ENCODE results near the gene CTDP1. TPM values are rescaled to one million over a fixed set of nuclear protein-coding genes. Genes with fewer than 3 reads are reported as not detected.

Gene CTDP1
- total and polyA plus RNA-seq, 4 donors = 2.7 to 13.9 (median 10.5) TPM

- no peaks in the 10 kb centered on the region for H3K4me1 ChIP-seq (ENCODE audit: control insufficient read depth in 4 of 4, insufficient read depth in 4 of 4, low read length in 3 of 4)
- H3K4me3 ChIP-seq (ENCODE audit: low read depth in 1 of 3, low read length in 3 of 3) = no peak overlapping the region
- no peak overlapping the region for H3K27ac ChIP-seq (ENCODE audit: low read depth in 1 of 2, low read length in 2 of 2)
- no peaks in the 10 kb centered on the region for H3K36me3 ChIP-seq (ENCODE audit: control insufficient read depth in 4 of 4, insufficient read depth in 3 of 4, low read depth in 1 of 4, low read length in 3 of 4)
- whole genome bisulfite sequencing = 87% methylated on average over 11 of the region's 11 CpGs
- TF ChIP-seq RAD21 (IDR thresholded peaks at IDR 0.05) (no peak), TAF1 (conservative IDR thresholded peaks at IDR 0.05) (no peak), YY1 (IDR thresholded peaks at IDR 0.05) (no peak), FOXA2 (IDR thresholded peaks at IDR 0.05) (no peak), RXRA (IDR thresholded peaks at IDR 0.05) (no peak), GABPA (IDR thresholded peaks at IDR 0.05 in 1 of 2, conservative IDR thresholded peaks at IDR 0.05 in 1 of 2) (no peak), SP1 (IDR thresholded peaks at IDR 0.05) (no peak), HNF4G (IDR thresholded peaks at IDR 0.05) (no peak), HNF4A (conservative IDR thresholded peaks at IDR 0.05) (no peak), NR2F2 (IDR thresholded peaks at IDR 0.05) (no peak), JUND (IDR thresholded peaks at IDR 0.05) (no peak), EGR1 (IDR thresholded peaks at IDR 0.05; ENCODE audit: low read depth in 2 of 2) (no peak)
- TF ChIP-seq, protein P1, sequence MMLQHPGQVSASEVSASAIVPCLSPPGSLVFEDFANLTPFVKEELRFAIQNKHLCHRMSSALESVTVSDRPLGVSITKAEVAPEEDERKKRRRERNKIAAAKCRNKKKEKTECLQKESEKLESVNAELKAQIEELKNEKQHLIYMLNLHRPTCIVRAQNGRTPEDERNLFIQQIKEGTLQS (IDR thresholded peaks at IDR 0.05) = no peak
- TF ChIP-seq, protein P2, sequence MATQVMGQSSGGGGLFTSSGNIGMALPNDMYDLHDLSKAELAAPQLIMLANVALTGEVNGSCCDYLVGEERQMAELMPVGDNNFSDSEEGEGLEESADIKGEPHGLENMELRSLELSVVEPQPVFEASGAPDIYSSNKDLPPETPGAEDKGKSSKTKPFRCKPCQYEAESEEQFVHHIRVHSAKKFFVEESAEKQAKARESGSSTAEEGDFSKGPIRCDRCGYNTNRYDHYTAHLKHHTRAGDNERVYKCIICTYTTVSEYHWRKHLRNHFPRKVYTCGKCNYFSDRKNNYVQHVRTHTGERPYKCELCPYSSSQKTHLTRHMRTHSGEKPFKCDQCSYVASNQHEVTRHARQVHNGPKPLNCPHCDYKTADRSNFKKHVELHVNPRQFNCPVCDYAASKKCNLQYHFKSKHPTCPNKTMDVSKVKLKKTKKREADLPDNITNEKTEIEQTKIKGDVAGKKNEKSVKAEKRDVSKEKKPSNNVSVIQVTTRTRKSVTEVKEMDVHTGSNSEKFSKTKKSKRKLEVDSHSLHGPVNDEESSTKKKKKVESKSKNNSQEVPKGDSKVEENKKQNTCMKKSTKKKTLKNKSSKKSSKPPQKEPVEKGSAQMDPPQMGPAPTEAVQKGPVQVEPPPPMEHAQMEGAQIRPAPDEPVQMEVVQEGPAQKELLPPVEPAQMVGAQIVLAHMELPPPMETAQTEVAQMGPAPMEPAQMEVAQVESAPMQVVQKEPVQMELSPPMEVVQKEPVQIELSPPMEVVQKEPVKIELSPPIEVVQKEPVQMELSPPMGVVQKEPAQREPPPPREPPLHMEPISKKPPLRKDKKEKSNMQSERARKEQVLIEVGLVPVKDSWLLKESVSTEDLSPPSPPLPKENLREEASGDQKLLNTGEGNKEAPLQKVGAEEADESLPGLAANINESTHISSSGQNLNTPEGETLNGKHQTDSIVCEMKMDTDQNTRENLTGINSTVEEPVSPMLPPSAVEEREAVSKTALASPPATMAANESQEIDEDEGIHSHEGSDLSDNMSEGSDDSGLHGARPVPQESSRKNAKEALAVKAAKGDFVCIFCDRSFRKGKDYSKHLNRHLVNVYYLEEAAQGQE (IDR thresholded peaks at IDR 0.05) = no peak
- H3K9me3 ChIP-seq (ENCODE audit: control insufficient read depth in 4 of 4, low read length in 3 of 4) = no peaks in the 10 kb centered on the region
- DNase-seq (ENCODE audit: low spot score) = no peak
- H3K27me3 ChIP-seq (ENCODE audit: control insufficient read depth in 4 of 4, insufficient read depth in 4 of 4, low read length in 3 of 4) = no peaks in the 10 kb centered on the region
- no peak overlapping the region for H3K9ac ChIP-seq (ENCODE audit: low read depth in 1 of 2, low read length in 2 of 2)
These were observed 28.6 kb upstream of the CTDP1 start for GRCh38 chr18:79650959-79651358.

DNA sequence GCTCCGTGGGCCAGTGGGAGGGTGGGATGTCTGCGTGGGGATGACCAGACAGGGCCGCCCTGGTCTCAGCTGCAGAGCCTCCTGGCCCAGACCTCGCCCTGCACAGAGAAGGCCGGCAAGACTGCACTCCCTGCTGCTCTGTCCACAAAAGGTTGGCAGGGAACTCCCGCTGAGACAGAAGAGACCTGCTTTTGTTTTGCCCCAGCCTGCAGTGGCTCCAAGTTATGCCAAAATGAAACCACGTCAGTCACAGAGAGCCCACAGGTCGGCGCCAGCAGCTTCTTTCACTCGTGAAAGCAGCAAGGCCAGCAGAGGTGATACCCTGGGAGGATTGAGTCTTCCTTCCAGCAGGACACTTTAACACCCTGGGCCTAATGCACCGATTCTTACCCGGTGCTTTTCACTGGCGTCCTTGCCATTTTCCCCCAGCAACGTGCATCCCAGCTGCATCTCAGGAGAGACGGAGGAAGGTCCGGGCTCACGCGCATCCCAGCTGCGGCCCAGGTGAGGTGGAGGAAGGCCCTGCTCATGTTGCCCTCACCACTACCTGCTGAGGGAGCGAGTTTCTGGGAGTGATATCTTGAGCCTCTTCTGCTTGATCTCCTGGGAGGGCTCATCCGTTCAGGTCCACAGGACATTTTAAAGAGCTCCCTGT, 22.1 kb upstream of the CTDP1 start:
- WGBS = 65% methylated on average over 21 of the region's 21 CpGs
- Histone ChIP-seq H3K36me3 (ENCODE audit: control insufficient read depth in 4 of 4, insufficient read depth in 3 of 4, low read depth in 1 of 4, low read length in 3 of 4) (no peaks in the 10 kb centered on the region), H3K4me3 (ENCODE audit: low read depth in 1 of 3, low read length in 3 of 3) (no peak overlapping the region), H3K27me3 (ENCODE audit: control insufficient read depth in 4 of 4, insufficient read depth in 4 of 4, low read length in 3 of 4) (peaks cover 0 to 3% (median 0%) of the 10 kb centered on the region in 4 donors), H3K9me3 (ENCODE audit: control insufficient read depth in 4 of 4, low read length in 3 of 4) (peaks cover 0 to 2% (median 0%) of the 10 kb centered on the region in 4 donors), H3K27ac (ENCODE audit: low read depth in 1 of 2, low read length in 2 of 2) (no peak overlapping the region), H3K9ac (ENCODE audit: low read depth in 1 of 2, low read length in 2 of 2) (no peak overlapping the region), H3K4me1 (ENCODE audit: control insufficient read depth in 4 of 4, insufficient read depth in 4 of 4, low read length in 3 of 4) (no peaks in the 10 kb centered on the region)
- TF ChIP-seq ZBTB33 (IDR thresholded peaks at IDR 0.05) = no peak
- no peak for TF ChIP-seq YY1 (IDR thresholded peaks at IDR 0.05)
- TF ChIP-seq, protein P2 (IDR thresholded peaks at IDR 0.05) = no peak
- TF ChIP-seq RXRA (IDR thresholded peaks at IDR 0.05) = no peak
- TF ChIP-seq MAX (IDR thresholded peaks at IDR 0.05) = no peak
- TF ChIP-seq FOXA2 (IDR thresholded peaks at IDR 0.05) = no peak
- no peak for TF ChIP-seq NR2F2 (IDR thresholded peaks at IDR 0.05)
- no peak for DNase-seq (ENCODE audit: low spot score)

All from liver (tissue), 9 donors.